ENCODE data around the gene P4HA2. TPM values are rescaled to one million over a fixed set of nuclear protein-coding genes. Genes with fewer than 3 reads are reported as not detected.

P4HA2 gene
- total and polyA plus RNA-seq, 9 of the 15 experiments (the other 6 are each of a cell fraction or from before 2014, with no cell fraction given), result 9.6 to 50.0 (median 12.7) TPM

GRCh38 chr5:132239776-132240175 lies 12.1 kb upstream of the P4HA2 start:
- CTCF ChIA-PET (ENCODE audit: low intra/inter-chr PET ratio), result no interaction called here
- Histone ChIP-seq H3K4me1 (replicated peaks in 1 of 2; ENCODE audit: control insufficient read depth in 2 of 2, insufficient read depth in 2 of 2, low read length in 2 of 2) (no peaks in the 10 kb centered on the region; a peak in 2 of 5 replicates), H3K4me3 (no peak overlapping the region), H3K27me3 (ENCODE audit: control insufficient read depth in 2 of 2, insufficient read depth in 2 of 2, low read length in 2 of 2) (no peaks in the 10 kb centered on the region), H3K27ac (ENCODE audit: extremely low read depth, low read depth, low read length) (no peak overlapping the region), H3K9ac (ENCODE audit: insufficient read depth in 1 of 2, low read depth in 2 of 2, low read length in 2 of 2) (no peak overlapping the region; a peak in 1 of 4 replicates), H3K79me2 (ENCODE audit: control insufficient read depth, insufficient read depth, low read length) (no peaks in the 10 kb centered on the region), H4K20me1 (replicated peaks; ENCODE audit: control insufficient read depth, insufficient read depth, low read length) (no peaks in the 10 kb centered on the region), H3K36me3 (ENCODE audit: control insufficient read depth, insufficient read depth, low read length) (no peaks in the 10 kb centered on the region), H3K9me1 (ENCODE audit: control insufficient read depth, insufficient read depth, low read length) (no peaks in the 10 kb centered on the region), H3K9me3 (replicated peaks; ENCODE audit: control insufficient read depth, insufficient read depth, low read depth, low read length) (no peaks in the 10 kb centered on the region), H2AFZ (ENCODE audit: low read depth, low read length) (no peak overlapping the region; the same call in 1 of the 2 replicates), H3K4me2 (ENCODE audit: insufficient read depth, low read length) (no peak overlapping the region)
- no peak for ATAC-seq
- TF ChIP-seq RNF2 (IDR thresholded peaks at IDR 0.05) (no peak), ZZZ3 (IDR thresholded peaks at IDR 0.05) (no peak), FOXJ2 (tag; IDR thresholded peaks at IDR 0.05) (no peak), CHD7 (IDR thresholded peaks at IDR 0.05; ENCODE audit: low read depth, low read length) (no peak)
- in situ Hi-C loops (cut with MboI), result no loop called here
- intact Hi-C loops (cut with micrococcal nuclease), result loop anchor here (2.0 to 5.0 kb wide), 4 partner anchors 33 to 261 kb away; no protein-coding TSS in a partner anchor
- DNase-seq (ENCODE audit: extremely low read depth in 1 of 4, low spot score in 3 of 4), result no peak
- POLR2A ChIA-PET, result no interaction called here
- FAIRE-seq, result no peak
- no TSS peak for BruUV-seq (replicated peaks)

Measured in K562 (cell line).